ENCODE data around the gene FAM32A.

Gene FAM32A

DNA sequence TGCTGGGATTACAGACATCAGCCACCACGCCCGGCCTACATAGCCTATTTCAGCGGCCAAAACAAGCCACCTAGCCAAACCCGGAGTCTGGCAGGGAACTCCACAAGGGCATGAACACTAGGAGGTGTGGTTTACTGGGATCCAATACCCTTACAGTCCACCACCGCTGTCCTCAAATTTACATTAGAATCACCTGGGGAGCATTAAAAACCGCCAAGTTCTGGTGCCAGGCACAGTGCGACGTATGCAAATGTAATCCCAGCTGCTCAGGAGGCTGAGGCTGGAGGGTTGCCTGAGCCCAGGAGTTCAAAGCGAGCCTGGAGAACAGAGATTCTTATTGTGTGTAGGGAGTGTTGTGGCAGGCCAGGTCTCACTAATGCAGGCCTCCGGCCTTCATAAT is 8.3 kb downstream of the FAM32A start:
- H3K4me3 ChIP-seq (ENCODE audit: low read length) = no peak overlapping the region
- TF ChIP-seq, protein P1, sequence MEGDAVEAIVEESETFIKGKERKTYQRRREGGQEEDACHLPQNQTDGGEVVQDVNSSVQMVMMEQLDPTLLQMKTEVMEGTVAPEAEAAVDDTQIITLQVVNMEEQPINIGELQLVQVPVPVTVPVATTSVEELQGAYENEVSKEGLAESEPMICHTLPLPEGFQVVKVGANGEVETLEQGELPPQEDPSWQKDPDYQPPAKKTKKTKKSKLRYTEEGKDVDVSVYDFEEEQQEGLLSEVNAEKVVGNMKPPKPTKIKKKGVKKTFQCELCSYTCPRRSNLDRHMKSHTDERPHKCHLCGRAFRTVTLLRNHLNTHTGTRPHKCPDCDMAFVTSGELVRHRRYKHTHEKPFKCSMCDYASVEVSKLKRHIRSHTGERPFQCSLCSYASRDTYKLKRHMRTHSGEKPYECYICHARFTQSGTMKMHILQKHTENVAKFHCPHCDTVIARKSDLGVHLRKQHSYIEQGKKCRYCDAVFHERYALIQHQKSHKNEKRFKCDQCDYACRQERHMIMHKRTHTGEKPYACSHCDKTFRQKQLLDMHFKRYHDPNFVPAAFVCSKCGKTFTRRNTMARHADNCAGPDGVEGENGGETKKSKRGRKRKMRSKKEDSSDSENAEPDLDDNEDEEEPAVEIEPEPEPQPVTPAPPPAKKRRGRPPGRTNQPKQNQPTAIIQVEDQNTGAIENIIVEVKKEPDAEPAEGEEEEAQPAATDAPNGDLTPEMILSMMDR (conservative IDR thresholded peaks at IDR 0.05; ENCODE audit: low read length) = no peak
- DNase-seq (ENCODE audit: low read depth) = no peak

DNA sequence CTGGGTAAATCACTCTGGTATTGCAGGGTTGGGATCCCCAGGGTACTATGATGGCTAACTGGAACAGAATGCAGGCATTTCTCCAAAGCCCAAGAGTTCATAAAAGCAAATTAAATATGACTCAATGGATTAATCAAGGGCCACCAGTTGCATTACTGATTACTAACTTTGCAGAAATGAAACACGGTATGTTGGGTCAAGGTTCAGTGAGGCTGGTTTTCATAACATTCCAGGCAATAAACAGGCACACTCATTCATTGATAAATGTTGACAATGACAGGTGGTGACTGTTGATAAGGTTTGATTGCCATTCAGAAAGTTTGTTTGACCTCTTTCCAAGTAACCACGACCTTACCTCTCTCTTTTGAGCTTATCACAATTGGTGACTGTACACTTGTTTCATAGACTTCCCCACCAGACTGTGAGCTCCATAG is 12.0 kb downstream of the FAM32A start:
- TF ChIP-seq, protein P1 (conservative IDR thresholded peaks at IDR 0.05; ENCODE audit: low read length) = no peak
- peak; percentile 93 for DNase-seq (ENCODE audit: low read depth)
- peak overlapping the region; percentile 99 for H3K4me3 ChIP-seq (ENCODE audit: low read length)

DNA sequence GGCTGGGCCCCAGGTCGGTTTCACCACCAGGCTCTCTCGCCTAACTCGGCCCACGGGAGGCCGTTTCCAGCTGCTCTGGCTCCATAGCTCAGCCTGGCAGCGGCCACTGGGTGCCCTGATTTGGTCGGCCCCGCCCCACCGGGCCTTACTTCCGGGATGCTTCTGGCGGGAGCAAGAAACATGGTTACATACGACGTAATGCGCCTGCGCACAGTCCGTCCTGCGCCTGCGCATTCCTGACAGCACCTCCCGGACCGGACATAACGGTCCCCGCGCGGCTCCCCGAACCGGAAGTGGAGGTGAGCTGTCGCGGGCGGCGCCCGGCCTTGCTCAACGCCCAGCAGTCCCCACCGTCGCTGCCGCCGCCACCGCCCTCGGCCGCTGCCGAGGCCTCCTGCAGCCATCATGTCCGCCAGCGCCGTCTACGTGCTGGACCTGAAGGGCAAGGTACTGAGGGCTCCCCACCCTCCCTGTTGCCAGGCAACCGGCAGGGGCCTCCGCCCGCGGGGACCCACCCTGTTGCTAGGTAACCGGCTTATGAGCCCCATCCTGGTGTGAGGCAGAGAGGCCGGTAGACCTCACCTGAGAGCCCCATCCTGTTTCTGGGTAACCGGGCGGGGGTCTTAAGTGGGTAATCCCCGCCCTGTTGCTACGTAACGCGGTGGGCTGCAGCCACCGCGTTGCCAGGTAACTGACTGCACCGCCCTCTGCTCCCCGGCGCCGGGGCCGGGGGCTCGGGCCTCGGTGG is 12.6 kb downstream of the FAM32A start, which contains the start of gene AP1M1:
TSS of gene AP1M1 (plus strand) at position 290 of the 748 bp plus-strand sequence. CDS start at position 406, 116 bp downstream.
- DNase-seq (ENCODE audit: low read depth) = peak; percentile 97
- TF ChIP-seq, protein P1 (conservative IDR thresholded peaks at IDR 0.05; ENCODE audit: low read length) = no peak
- peak within 1 kb of the TSS; percentile 99 for H3K4me3 ChIP-seq (ENCODE audit: low read length)

DNA sequence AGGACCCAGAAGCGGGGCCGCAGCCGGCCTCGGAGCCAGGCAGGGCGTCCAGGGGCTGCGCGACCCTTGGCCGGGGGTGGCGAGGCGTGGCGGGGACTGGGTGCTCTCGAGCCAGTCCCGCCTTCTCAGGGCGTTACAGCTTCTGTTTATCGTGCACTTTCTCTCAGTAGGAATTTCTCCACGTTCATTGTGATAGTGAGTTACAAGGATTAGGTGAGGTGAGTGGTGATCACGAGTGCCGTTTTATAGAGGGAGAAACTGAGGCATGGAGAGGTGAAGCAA is 13.1 kb downstream of the FAM32A start:
- no peak for DNase-seq (ENCODE audit: low read depth)
- TF ChIP-seq, protein P1 (conservative IDR thresholded peaks at IDR 0.05; ENCODE audit: low read length) = no peak
- H3K4me3 ChIP-seq (ENCODE audit: low read length) = peak overlapping the region; percentile 99

DNA sequence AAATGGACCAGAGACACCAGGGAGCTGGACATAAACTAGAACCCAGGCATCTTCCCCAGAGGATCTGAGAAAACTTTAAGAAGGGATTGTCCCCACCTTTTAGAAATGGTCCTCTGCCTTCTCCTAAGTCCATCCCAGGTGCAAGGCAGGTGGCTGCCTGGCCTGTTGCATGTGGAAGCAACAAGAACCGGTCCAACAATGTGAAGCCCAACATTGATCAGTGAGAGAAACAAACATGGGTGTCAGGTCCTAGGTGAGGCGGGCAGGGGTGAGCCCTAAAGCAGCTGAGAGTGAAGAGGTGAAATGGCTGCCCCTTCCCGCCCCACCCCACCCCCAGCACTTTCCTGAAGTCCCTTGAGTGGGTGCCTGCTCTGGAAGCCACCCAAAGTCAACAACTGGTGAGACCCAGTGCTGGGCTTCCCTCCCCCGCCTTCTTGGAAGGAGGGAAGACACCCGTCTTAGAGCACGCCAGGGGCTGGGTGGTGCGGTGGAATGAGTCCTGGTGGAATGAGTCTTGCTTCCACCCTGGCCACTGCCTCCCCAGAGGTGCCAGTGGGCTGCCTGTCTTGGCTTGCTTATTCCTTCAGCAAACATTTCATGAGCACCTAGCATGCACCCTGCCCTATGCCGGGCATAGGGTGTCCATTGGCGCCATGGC is 14.2 kb downstream of the FAM32A start:
- TF ChIP-seq, protein P1 (conservative IDR thresholded peaks at IDR 0.05; ENCODE audit: low read length) = no peak
- H3K4me3 ChIP-seq (ENCODE audit: low read length) = peak overlapping the region; percentile 99
- no peak for DNase-seq (ENCODE audit: low read depth)

DNA sequence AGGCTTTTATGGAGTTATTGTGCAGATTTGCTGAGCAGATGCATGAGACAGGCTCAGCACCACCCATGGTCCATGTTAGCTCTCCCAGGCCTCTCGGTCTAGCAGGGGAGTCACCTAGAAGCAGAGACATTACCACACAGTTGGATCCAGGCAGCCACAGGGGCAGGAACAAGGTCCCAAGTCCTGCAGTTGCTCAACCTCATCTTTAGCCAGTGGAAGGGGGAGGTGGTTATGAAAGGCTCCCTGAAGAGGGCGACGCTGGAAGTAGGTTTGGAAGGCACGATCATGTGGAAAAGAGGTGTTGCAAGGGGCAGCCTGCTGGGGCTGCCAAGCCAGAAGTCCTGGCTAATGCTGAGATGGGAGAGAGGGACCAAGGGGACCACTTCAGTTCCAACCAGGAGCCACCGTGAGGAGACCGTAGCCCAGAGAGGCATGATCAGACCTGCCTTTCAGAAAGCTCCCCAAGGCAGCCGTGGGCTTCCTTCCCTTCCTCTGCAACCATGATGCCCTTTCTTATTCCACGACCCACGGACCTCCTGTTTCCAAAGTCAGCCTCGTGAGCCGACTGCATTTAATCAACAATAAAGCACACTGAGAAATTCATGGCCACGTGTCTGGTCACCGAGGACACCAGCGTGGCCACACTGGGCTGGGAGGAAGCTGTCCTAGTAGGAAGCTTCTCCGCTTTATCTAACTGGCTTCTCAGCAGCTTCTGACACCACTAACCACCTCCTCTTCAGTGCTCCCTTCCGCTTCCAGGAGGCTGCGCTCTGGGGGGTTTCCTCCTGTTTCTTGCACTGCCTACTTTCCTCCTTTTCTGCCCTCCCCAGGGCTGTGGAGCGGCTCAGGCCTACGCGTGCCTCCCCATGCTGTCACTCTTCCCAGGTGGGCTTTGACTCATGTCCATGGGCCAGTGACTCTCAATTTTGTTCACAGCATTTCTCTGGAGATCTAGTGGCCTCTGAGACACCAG is 15.1 kb downstream of the FAM32A start:
- no peak overlapping the region for H3K4me3 ChIP-seq (ENCODE audit: low read length)
- DNase-seq (ENCODE audit: low read depth) = peak; percentile 78
- TF ChIP-seq, protein P1 (conservative IDR thresholded peaks at IDR 0.05; ENCODE audit: low read length) = peak; percentile 20

All from AG10803 (cell line).